Lower lobe of right lung (tissue), 2 donors: ENCODE results near the gene SNED1. TPM values are rescaled to one million over a fixed set of nuclear protein-coding genes. Genes with fewer than 3 reads are reported as not detected.

ENCODE experiments used
- ATAC-seq, 2 donors: fragments of 200-7000 bp; cut with Tn5 transposase; one replicate each; pipeline ENCODE4 v1.9.1; 2020 to 2022; ENCODE audit warnings: mild to moderate bottlenecking in 2 of 2, moderate library complexity in 2 of 2
- DNase-seq: peaks from one replicate; pipeline ENCODE4 v3.0.0-alpha.2; 2020
- H3K27ac ChIP-seq: fragments of 200-600 bp; one replicate; pipeline ENCODE4 v1.8.0; 2022
- H3K27me3 ChIP-seq: fragments of 200-600 bp; one replicate; pipeline ENCODE4 v1.8.0; 2022; ENCODE audit warnings: low read depth
- H3K36me3 ChIP-seq: fragments of 200-600 bp; one replicate; pipeline ENCODE4 v1.8.0; 2022; ENCODE audit warnings: mild to moderate bottlenecking
- H3K4me1 ChIP-seq: fragments of 200-600 bp; one replicate; pipeline ENCODE4 v1.8.0; 2022
- H3K4me3 ChIP-seq: fragments of 200-600 bp; one replicate; pipeline ENCODE4 v1.8.0; 2022; ENCODE audit warnings: mild to moderate bottlenecking
- H3K9me3 ChIP-seq: fragments of 200-600 bp; one replicate; pipeline ENCODE4 v1.8.0; 2022
- intact Hi-C: fragments of 100-400 bp; cut with DNase I; formaldehyde crosslinking; loops from one replicate; pipeline ENCODE4 v1.11.0; 2022
- total RNA-seq: library from RNA; stranded (reverse); fragmentation: NEBNext Ultra II Directional; extraction: Animal tissue kit (Norgen Biotek cat#: 25700); gene quantifications from one replicate; pipeline ENCODE4 v1.2.1, GENCODE V29; 2021
- TF ChIP-seq, protein P1 (sequence below): fragments of 200-600 bp; IDR thresholded peaks from one replicate; pipeline ENCODE4 v1.8.0; 2022; ENCODE audit warnings: antibody characterized with exemption, mild to moderate bottlenecking
- donor health status: DM: no; HTN: yes; CAD: no; lungs with severe emphysema.

SNED1 gene
- total RNA-seq, 1 donor from 2014 or later, result 36.2 TPM

DNA sequence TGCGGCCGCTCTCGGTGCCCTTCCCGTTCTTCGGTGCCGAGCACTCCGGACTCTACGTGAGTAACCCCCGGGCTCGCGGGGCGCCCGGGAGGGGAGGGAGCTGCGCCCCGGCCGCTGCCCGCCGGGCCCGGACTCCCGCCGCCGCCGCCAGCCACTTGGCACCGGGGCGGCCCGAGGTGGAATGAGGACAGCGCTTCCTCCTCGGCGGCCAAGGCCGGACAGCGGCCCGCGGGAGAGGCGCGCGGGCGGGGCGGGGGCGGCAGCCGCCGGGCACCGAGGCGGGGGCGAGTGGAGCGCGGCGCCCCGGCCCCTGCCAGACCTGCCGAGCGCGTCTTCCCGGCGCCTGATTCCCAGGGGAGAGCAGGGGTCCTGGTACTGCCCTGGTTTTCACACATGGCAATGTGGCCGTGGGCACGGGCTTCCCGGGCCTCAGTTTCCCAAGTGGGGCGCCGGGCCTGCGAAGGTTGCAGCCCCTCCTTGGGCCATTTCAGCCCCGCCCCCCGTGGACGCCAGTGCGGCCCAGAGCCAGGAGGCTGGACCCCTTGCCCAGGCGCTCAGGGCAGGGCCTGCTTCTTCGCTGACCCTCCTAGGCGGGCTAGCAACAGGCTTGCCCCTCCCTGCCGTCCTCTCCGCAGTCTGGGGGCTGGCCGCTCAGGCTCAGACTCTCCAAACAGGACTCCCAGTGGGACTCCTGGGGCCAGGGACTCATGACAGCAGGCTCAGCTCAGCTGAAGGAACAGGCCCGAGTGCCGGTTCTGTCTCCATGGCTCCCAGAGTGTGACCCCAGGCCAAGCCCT lies 775 bp downstream of the SNED1 start:
- TF ChIP-seq, protein P1, sequence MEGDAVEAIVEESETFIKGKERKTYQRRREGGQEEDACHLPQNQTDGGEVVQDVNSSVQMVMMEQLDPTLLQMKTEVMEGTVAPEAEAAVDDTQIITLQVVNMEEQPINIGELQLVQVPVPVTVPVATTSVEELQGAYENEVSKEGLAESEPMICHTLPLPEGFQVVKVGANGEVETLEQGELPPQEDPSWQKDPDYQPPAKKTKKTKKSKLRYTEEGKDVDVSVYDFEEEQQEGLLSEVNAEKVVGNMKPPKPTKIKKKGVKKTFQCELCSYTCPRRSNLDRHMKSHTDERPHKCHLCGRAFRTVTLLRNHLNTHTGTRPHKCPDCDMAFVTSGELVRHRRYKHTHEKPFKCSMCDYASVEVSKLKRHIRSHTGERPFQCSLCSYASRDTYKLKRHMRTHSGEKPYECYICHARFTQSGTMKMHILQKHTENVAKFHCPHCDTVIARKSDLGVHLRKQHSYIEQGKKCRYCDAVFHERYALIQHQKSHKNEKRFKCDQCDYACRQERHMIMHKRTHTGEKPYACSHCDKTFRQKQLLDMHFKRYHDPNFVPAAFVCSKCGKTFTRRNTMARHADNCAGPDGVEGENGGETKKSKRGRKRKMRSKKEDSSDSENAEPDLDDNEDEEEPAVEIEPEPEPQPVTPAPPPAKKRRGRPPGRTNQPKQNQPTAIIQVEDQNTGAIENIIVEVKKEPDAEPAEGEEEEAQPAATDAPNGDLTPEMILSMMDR, result no peak
- H3K27me3 ChIP-seq, result peaks cover 4% of the 10 kb centered on the region
- H3K9me3 ChIP-seq, result peaks cover 8% of the 10 kb centered on the region
- peak overlapping the region; percentile 72 for H3K4me3 ChIP-seq
- ATAC-seq (peak in 1 of 2 donors; percentile 11), DNase-seq (peak; percentile 57)
- intact Hi-C loops, result no loop called here
- H3K4me1 ChIP-seq, result peaks cover 71% of the 10 kb centered on the region
- H3K36me3 ChIP-seq, result peaks cover 10% of the 10 kb centered on the region
- peak overlapping the region; percentile 81 for H3K27ac ChIP-seq

DNA sequence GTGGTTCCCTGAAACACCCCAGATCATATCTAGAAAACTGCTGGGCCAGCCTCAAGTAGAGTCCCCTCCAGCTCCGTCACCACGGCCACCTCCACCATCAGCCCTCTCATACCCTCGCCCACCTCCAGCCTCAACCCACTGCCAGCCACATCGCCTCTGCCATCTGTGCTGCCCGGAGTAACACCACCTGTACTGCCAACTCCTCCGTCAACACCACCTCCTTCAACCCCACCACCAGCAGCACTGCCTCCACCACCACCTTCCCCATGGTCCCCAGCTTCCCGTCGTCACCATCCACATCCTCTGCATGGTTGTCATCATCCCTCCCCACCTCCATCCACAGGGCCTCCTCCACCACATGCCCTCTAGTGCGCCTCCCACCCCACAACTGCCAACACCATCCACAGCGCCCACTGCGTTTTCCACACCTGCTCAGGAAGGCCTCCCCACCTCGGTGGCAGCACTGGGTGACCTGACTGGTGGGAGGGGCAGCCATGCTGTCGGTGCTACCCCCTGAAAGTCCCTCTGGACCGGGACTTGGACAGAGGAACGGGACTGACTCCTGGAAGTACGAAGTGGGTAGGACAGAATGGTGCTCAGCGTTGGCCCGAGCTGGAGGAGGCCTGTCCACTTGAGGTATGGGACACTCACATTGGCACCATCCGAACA lies 1.6 kb downstream of the SNED1 start:
- peak in 1 of 2 donors; percentile 8 for ATAC-seq
- peaks cover 64% of the 10 kb centered on the region for H3K4me1 ChIP-seq
- H3K36me3 ChIP-seq, result peaks cover 10% of the 10 kb centered on the region
- H3K4me3 ChIP-seq, result peak overlapping the region; percentile 72
- H3K27ac ChIP-seq, result peak overlapping the region; percentile 81
- peaks cover 4% of the 10 kb centered on the region for H3K27me3 ChIP-seq
- intact Hi-C loops, result no loop called here
- H3K9me3 ChIP-seq, result peaks cover 16% of the 10 kb centered on the region
- DNase-seq, result peak; percentile 46
- TF ChIP-seq, protein P1, result no peak

DNA sequence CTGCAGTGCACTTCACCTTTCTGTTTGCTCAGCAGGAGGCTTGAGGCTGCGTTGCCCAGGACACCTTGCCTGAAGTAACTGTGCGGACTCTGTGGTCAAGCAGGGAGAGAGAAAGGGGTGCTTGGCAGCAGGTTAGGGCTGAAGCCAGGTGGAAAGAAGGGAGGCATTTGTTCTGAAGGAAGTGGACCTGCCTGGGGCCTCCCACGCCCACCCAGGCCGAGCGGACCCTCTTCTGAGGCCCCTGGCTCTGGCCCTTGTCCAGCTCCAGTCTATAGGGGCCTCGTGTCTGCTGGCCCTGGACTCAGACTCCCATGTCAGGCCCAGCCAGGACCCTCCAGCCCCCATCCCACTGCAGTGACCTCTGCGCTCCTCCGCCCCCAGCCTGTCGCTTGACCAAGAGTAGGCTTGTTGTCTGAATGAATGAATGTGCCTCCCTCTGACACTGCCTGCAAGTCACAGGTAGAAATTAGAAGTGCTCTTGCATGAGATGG lies 2.5 kb downstream of the SNED1 start:
- peaks cover 20% of the 10 kb centered on the region for H3K9me3 ChIP-seq
- H3K27ac ChIP-seq, result peak overlapping the region; percentile 81
- ATAC-seq (peak; percentile 62 to 75), DNase-seq (peak; percentile 70)
- intact Hi-C loops, result no loop called here
- TF ChIP-seq, protein P1, result no peak
- peaks cover 56% of the 10 kb centered on the region for H3K4me1 ChIP-seq
- H3K27me3 ChIP-seq, result peaks cover 4% of the 10 kb centered on the region
- peaks cover 10% of the 10 kb centered on the region for H3K36me3 ChIP-seq
- peak overlapping the region; percentile 72 for H3K4me3 ChIP-seq

DNA sequence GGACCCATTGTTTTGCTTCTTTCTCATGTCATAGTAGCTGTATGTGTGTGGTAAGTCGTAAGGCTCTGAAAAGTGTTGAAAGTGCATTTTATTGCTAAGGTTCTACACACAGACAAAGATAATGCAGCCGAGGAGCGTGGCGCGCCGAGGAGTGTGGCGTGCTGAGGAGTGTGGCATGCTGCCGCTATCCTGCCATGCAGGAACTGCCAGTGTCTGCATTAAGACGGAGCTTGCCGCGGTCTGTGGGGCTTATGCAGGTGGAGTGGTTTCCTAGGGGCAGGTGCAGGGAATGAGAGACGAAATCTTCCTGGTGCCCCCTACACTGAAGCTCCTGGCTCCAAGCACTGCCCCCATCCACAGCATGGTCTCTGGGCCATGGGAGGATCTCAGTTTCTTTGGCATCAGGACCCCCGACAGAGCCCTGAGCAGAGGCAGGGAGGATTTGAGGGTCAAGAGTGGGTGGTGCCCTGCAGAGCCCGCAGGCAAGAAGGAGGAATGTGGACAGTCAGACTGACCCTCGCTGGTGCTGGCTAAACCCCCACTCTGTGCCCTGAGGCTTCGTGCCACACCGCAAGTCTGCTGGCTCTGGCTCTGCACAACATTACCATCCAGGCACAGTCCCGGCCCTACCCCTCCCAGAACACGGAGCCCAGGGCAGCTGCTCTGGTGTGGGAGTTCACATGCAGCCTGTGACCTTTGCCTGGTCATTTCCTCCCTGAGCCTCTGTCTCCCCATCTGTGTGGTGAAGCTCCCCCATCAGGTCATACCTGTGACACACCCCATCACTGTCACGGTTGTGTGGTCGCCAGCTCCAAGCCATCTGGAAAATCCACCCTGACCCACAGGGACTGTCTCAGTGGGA lies 3.2 kb downstream of the SNED1 start:
- H3K27ac ChIP-seq, result peak overlapping the region; percentile 81
- peaks cover 20% of the 10 kb centered on the region for H3K9me3 ChIP-seq
- no peak overlapping the region for H3K4me3 ChIP-seq
- intact Hi-C loops, result no loop called here
- TF ChIP-seq, protein P1, result no peak
- DNase-seq (no peak), ATAC-seq (no peak)
- peaks cover 10% of the 10 kb centered on the region for H3K36me3 ChIP-seq
- H3K27me3 ChIP-seq, result peaks cover 4% of the 10 kb centered on the region
- H3K4me1 ChIP-seq, result peaks cover 48% of the 10 kb centered on the region
